GM18499 (cell line): ENCODE results near the gene AK5.

Source experiments
- ATAC-seq: cut with Tn5 transposase; IDR thresholded peaks from one replicate; pipeline ENCODE4 v1.9.1; 2021; ENCODE audit warnings: moderate number of reproducible peaks; ENCODE audit not compliant: insufficient read depth, unreplicated experiment

Gene AK5

GRCh38 chr1:77348549-77348948 lies 66.7 kb downstream of the AK5 start:
- no peak for ATAC-seq

- ATAC-seq, result no peak
Measured at GRCh38 chr1:77349275-77349674, 67.5 kb downstream of the AK5 start.

- no peak for ATAC-seq
Measured at GRCh38 chr1:77350012-77350770, 68.4 kb downstream of the AK5 start.

- ATAC-seq, result no peak
Measured at GRCh38 chr1:77354536-77354935, 72.7 kb downstream of the AK5 start.

GRCh38 chr1:77355010-77355409 lies 73.2 kb downstream of the AK5 start:
- ATAC-seq, result no peak

- ATAC-seq, result no peak
Measured at GRCh38 chr1:77356136-77356535, 74.3 kb downstream of the AK5 start.

GRCh38 chr1:77360256-77360655 lies 78.4 kb downstream of the AK5 start:
- ATAC-seq, result no peak

GRCh38 chr1:77361621-77362020 lies 79.8 kb downstream of the AK5 start:
- ATAC-seq, result no peak

GRCh38 chr1:77370161-77370560 lies 88.3 kb downstream of the AK5 start:
- ATAC-seq, result no peak

- no peak for ATAC-seq
Measured at GRCh38 chr1:77370583-77371306, 88.9 kb downstream of the AK5 start.

GRCh38 chr1:77371396-77371795 lies 89.6 kb downstream of the AK5 start:
- no peak for ATAC-seq

GRCh38 chr1:77373702-77374101 lies 91.9 kb downstream of the AK5 start:
- no peak for ATAC-seq

GRCh38 chr1:77375541-77375940 lies 93.7 kb downstream of the AK5 start:
- ATAC-seq, result no peak

GRCh38 chr1:77375990-77376389 lies 94.2 kb downstream of the AK5 start:
- ATAC-seq, result no peak

GRCh38 chr1:77378723-77379535 lies 97.1 kb downstream of the AK5 start:
- ATAC-seq, result no peak

- no peak for ATAC-seq
Measured at GRCh38 chr1:77382366-77382765, 100.5 kb downstream of the AK5 start.

GRCh38 chr1:77383236-77383635 lies 101.4 kb downstream of the AK5 start:
- ATAC-seq, result no peak

- no peak for ATAC-seq
Measured at GRCh38 chr1:77385551-77385950, 103.7 kb downstream of the AK5 start.

GRCh38 chr1:77386276-77386675 lies 104.5 kb downstream of the AK5 start:
- ATAC-seq, result no peak

GRCh38 chr1:77387553-77387952 lies 105.7 kb downstream of the AK5 start:
- ATAC-seq, result no peak

GRCh38 chr1:77388661-77389060 lies 106.8 kb downstream of the AK5 start:
- ATAC-seq, result no peak
